GM10847 (cell line): ENCODE measurements around the gene AMOTL2.

Experiments used
- POLR2A ChIP-seq: IDR thresholded peaks from 2 replicates; pipeline ENCODE4 v1.6.1; 2011; ENCODE audit not compliant: insufficient read length; ENCODE audit errors: extremely low read depth

Gene AMOTL2

GRCh38 chr3:134340362-134340981 lies 33.8 kb downstream of the AMOTL2 start:
- no peak for TF ChIP-seq POLR2A

- TF ChIP-seq POLR2A = no peak
Observed at GRCh38 chr3:134339913-134340312, 34.3 kb downstream of the AMOTL2 start.

GRCh38 chr3:134339331-134339730 lies 34.9 kb downstream of the AMOTL2 start:
- TF ChIP-seq POLR2A = no peak

GRCh38 chr3:134338516-134339261 lies 35.6 kb downstream of the AMOTL2 start:
- no peak for TF ChIP-seq POLR2A

- no peak for TF ChIP-seq POLR2A
Observed at GRCh38 chr3:134338201-134338512, 36.1 kb downstream of the AMOTL2 start.

- TF ChIP-seq POLR2A = no peak
Observed at GRCh38 chr3:134337511-134338200, 36.6 kb downstream of the AMOTL2 start.

- TF ChIP-seq POLR2A = no peak
Observed at GRCh38 chr3:134337071-134337482, 37.2 kb downstream of the AMOTL2 start.

GRCh38 chr3:134336587-134336986 lies 37.7 kb downstream of the AMOTL2 start:
- TF ChIP-seq POLR2A = no peak

GRCh38 chr3:134334901-134335280 lies 39.4 kb downstream of the AMOTL2 start:
- no peak for TF ChIP-seq POLR2A

GRCh38 chr3:134334231-134334900 lies 39.9 kb downstream of the AMOTL2 start:
- TF ChIP-seq POLR2A = no peak

- no peak for TF ChIP-seq POLR2A
Observed at GRCh38 chr3:134333522-134334181, 40.6 kb downstream of the AMOTL2 start.

- no peak for TF ChIP-seq POLR2A
Observed at GRCh38 chr3:134332344-134332743, 41.9 kb downstream of the AMOTL2 start.

GRCh38 chr3:134331811-134332199 lies 42.4 kb downstream of the AMOTL2 start:
- no peak for TF ChIP-seq POLR2A

GRCh38 chr3:134330883-134331810 lies 43.1 kb downstream of the AMOTL2 start:
- TF ChIP-seq POLR2A = no peak
